Measurements from ENCODE around the gene PTPRN2.

GRCh38 chr7:158487631-158488151 is 99.9 kb downstream of the PTPRN2 start:
- TF ChIP-seq CTCF (conservative IDR thresholded peaks at IDR 0.05; ENCODE audit: low read depth, low read length) (no peak), EZH2 (IDR thresholded peaks at IDR 0.05; ENCODE audit: borderline replicate concordance, low read depth, low read length, poor library complexity, severe bottlenecking) (no peak)

Data from A673 (cell line).